ENCODE results near the gene REX1BD.

DNA sequence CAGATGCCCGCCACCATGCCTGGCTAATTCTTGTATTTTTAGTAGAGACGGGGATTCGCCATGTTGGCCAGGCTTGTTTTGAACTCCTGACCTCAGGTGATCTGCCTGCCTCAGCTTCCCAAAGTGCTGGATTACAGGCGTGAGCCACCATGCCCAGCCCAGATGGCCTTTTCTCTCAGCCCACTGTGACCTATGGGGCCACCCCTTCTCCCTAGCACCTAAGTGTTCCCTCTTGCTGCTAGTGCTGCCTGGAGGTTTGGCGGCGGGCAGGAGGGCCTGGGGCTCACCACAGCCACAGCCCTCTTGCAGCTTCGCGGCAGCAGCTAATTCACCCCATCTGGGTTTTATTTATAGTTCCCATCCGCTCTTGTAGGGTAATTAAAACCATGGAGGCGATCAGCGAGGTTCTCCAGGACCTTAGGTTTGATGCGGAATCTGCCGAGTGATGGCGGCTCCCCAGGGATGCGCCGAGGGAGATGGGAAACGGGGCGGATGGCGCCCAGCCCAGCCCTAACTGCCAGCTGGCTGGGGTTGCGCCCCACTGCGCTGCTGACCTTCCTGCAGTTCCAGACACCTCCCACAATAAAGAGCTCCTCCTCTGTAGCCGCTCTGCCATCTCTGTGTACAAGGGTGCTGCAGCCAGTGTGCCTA lies 3.3 kb downstream of the REX1BD start:
- TF ChIP-seq, protein P1, sequence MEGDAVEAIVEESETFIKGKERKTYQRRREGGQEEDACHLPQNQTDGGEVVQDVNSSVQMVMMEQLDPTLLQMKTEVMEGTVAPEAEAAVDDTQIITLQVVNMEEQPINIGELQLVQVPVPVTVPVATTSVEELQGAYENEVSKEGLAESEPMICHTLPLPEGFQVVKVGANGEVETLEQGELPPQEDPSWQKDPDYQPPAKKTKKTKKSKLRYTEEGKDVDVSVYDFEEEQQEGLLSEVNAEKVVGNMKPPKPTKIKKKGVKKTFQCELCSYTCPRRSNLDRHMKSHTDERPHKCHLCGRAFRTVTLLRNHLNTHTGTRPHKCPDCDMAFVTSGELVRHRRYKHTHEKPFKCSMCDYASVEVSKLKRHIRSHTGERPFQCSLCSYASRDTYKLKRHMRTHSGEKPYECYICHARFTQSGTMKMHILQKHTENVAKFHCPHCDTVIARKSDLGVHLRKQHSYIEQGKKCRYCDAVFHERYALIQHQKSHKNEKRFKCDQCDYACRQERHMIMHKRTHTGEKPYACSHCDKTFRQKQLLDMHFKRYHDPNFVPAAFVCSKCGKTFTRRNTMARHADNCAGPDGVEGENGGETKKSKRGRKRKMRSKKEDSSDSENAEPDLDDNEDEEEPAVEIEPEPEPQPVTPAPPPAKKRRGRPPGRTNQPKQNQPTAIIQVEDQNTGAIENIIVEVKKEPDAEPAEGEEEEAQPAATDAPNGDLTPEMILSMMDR (IDR thresholded peaks at IDR 0.05): no peak
- TF ChIP-seq POLR2A (IDR thresholded peaks at IDR 0.05): no peak

All from heart left ventricle (tissue), 13 donors.